DMS153 treated with DMSO at 0.1 percent for 48 hours (cell line): Measurements from ENCODE around the gene SKAP2.
A peak's percentile ranks its signal among the peaks of the same experiment; 100 is the strongest.

Experiments
- DNase-seq: peaks from one replicate; lab custom pipeline; 2025; ENCODE audit not compliant: unreplicated experiment; lab: John Stamatoyannopoulos, UW

Gene SKAP2

DNA sequence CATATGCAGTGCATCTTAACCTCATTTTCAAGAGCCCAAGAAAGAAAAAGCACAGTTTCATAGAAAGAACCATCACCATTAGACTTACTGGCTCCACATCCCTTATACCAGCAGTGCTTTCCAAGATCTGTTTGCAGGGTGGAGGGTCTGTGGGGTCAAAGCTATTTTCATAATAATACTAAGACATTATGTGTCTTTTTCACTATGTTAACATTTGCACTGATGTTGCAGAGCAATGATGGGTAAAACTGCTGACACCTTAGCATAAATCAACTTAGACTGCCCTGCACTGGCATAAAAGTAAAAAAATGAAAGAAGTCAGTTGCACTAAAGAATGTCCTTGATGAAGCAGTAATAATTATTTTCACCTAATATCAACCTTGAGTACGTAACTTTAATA, 166.2 kb downstream of the SKAP2 start:
- DNase-seq = no peak

DNA sequence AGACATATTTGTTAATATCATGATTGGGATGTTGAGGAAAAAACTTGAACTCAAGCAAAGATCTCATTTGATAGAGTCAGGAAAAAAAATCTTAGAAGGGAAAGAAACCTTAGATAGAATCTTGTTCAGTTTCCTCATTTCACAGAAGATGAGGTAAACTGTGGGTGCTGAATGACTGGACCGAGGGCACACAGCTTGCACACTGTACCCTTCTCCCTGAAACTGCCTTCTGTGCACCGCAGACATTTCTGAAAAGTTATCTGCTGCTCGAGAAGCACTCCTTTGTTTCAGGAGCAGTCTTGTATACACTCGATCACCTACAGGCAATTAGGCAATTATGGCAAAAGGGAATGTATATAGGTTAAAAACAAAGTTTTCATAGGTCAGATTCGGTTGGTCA, 167.4 kb downstream of the SKAP2 start:
- no peak for DNase-seq

- DNase-seq = no peak
Observed at GRCh38 chr7:26696161-26696560, 168.2 kb downstream of the SKAP2 start.

- no peak for DNase-seq
Observed at GRCh38 chr7:26694713-26695112, 169.7 kb downstream of the SKAP2 start.

DNA sequence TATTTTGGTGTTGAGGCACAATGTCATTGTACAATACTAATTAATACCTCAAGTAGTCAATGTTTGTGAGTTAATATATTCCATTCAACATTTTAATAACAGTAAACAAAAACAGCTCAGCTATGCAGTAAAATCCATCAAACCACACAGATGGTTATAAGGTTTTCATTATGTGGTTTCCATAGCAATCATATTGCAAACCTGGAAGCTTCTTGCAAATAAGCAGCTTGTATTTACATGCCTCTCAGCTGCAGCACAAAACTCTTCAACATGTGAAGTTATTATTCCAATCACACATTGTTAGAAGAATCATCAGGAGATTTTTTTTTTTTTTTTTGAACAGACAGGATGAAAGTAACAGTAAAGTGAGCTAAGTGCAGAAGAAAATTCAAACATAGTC, 170.2 kb downstream of the SKAP2 start:
- no peak for DNase-seq

DNA sequence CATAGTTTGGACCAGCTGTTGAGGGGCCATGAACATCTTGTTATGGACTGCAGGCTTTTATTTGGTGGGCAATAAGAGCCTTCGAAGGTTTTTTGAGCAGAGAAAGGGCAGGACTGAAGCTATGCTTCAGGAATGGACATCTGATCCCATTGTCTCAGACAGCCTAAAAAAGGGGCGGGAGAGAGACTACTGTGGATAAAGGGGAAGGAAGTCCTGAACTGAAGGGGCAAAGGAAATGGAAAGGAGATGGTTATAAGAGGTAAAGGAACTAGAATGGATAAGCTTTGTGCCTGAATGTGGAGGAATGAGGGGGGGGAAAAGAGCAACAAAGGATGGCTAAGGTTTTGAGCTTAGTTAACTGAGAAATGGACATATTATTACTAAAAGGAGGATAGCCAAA, 172.5 kb downstream of the SKAP2 start:
- DNase-seq = no peak

DNA sequence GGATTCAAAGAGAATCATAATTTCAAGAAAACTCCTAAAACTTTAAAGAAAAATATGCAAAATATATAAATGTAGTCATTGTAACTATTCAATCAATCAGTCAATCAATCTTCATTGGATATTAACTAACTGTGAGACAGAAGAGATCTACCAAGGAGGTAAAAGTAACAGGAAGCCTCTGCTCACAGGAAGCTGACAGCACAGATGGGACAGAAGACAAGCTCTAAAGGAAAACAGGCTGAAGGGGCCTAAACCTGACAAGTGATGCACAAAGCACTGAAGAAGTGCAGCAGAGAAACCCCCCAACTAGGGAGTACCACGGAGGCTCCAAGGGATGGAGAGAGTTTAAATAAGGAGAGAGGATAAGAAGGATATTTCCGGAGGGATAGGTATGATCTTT, 173.0 kb downstream of the SKAP2 start:
- no peak for DNase-seq

GRCh38 chr7:26690135-26690805, 174.1 kb downstream of the SKAP2 start:
- DNase-seq = no peak

DNA sequence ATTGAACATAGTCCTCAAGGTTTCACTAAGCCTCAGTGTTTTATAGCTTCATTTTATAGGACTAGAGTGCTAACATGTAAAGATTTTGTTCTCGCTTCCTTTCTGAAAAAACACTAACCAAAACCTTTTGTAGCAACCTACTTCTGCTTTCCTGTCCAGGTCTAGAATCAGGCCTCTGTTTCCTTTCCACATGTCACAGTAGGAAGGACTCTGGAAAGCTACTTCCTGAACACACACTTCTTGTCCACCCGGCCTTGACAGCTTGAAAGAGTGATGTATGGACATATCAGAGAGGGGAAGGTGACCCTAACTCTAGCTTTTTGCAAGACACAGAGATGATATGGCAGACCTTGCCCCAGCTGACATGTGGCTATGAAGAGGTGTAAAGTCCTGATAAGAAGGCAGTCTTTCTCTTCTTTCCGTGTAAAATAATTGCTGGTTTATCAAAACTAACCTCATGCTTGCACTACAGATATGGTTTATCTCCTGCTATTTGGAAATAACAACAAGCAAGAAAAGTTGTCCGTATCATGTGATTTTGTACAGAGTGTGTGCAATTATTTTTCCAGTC, 175.4 kb downstream of the SKAP2 start:
- no peak for DNase-seq

DNA sequence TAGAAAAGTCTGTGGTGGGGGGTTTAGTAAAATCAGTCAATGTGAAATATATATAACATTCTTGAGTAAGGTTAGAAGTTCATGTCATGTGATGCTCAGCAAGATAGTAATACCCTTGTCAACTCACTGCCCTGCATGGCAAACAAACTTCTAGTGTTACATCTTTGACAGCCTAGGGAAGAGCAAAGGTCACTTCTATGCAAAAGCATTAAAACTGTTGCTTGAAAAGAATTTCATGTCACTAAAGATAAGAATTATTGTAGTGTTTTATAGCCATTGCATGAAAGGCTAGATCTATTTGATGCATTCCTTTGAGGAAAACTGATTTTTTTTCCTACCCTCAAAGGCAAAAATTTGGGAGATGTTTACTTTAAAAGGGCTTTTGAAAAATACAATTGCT, 176.0 kb downstream of the SKAP2 start:
- DNase-seq = no peak

GRCh38 chr7:26687032-26687431, 177.4 kb downstream of the SKAP2 start:
- DNase-seq = no peak

DNA sequence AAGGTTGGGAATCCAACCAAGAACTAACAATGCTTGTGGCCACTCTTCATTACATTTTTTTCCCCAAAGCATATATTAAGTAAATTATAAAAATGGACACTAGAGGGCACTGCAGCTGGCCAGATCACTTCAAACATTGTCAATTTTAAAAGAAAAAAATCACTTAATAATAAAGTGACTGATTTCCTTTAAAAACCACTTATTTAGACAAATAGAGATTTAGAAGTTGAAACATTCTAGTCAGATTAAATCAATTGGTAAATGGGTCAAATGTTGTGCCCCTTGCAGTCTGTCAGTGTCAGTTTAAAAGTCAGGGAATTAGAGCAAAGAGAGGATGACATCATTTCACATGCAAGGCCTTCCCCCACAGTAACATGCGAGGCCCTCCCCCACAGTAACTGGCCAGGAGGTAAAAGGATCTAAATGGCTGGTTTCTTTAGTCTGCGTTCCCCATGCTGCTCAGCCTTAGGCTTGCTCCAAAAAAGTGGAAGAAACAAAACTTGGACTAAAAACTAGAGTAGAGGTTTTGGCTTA, 177.9 kb downstream of the SKAP2 start:
- DNase-seq = peak; percentile 55

GRCh38 chr7:26685606-26686005, 178.8 kb downstream of the SKAP2 start:
- no peak for DNase-seq

DNA sequence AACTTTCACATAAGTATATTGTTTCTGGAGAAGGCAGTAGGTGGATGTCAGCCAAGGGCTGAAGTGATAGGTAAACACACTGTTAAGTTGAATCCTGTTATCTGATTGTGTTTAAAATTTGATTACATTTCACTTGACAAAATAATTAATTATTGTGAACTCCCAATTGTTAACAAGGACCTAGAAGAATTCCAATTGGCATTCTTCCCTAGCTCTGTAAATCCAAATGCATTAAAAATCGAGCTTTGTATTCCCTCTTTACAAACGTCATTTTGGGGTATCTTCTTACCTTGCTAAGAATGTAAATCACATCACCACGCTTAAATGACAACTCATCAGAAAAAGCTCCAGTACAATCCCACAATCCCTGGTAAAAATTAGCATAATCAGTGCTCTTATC, 179.9 kb downstream of the SKAP2 start:
- peak; percentile 76 for DNase-seq

DNA sequence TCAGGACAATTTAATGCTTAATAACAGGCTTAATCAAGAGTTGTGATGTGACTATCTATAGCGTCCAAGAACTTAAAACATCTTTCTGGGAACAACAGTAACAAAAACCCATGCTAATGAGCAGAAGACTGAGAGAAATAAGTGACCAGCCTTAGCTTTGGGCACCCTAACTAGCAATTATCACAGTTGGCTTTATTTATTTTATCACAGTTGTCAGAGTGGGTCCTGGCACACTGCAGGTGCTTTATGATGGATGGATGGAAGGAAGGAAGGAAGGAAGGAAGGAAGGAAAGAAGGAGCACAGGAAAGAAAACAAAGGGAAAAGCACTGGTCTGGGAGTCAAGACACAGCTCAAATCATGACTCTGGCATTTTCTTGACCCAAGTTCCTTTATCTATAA, 181.1 kb downstream of the SKAP2 start:
- no peak for DNase-seq

DNA sequence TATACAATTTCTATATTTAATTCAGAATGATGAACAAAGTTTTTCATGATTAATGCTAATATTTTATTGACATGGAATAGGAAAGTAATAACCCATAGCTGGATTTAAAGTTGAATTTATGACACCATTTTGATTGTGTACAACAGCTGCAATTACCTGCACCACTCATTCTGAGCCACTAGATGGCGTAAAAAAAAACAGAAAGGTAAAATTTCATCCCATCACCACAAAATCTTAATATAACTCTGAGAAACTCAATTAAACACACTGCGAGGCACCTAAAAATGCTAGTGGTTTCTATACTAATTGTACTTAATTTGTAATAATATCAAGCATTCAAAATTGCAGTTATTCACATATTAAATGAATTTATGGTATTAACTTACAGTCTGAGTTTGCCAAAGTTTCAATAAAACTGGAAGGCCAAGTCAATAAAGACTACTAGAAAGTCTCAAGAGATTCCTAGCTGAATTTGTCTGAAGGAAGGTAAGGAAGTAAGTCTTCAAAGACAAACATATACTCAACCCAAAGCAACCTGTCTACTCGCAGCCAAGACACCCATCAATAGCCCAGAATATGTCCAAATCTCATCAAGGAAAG, 182.5 kb downstream of the SKAP2 start:
- peak; percentile 62 for DNase-seq

DNA sequence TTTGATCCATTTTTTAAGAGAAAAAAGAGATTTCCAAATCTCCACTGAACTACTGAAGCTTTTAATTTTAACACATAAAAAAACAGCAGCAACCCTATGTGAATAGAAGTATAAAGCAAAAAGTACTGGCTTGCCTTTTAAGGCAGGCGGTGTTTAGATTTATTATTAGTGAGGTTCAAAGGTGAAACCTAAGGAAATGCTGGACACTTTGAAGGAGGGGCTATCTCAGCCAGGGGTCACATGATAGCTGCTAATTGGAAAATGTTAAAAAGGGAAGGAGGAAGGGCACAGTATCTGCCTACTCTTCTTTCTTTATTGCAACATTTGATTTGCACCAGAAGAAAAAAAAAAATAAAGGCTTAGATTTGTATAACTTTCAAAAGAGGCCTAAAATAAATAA, 183.8 kb downstream of the SKAP2 start:
- no peak for DNase-seq

DNA sequence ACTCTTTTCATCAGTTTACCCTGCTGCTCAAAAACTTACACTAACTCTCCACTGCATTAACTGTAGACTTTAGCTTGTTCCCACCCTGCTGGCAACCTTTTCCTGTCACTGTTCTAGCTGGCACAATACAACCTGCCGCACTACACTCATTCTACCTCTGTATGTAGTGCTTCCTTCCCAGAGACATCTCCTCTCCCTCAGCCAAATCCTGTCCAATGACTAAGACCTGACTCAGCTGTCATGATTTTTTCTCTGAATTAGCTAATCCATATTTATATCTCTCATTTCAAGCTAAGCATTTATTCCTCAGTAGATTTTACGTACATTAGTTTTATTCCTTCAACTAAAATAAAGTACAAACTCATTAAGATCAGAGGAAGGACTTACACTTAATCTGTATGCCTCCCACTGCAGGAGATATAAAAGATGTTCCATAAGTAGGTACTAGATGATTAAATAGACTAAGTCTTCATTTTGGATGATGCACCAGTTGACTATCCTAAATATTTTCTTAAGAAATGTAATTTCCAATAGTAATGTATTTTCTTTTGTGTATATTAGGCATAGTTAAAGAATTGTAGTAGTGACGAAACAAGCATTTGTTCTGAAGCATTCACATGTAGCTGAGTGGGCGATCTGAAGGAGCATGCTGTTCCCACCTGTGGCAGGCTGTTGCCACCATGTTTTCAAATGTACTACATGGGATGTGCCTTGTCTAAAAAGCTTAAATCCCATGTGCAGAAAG, 189.1 kb downstream of the SKAP2 start:
- DNase-seq = no peak

GRCh38 chr7:26673858-26674257, 190.5 kb downstream of the SKAP2 start:
- DNase-seq = no peak

GRCh38 chr7:26673271-26673670, 191.1 kb downstream of the SKAP2 start:
- DNase-seq = no peak

- no peak for DNase-seq
Observed at GRCh38 chr7:26670841-26671240, 193.5 kb downstream of the SKAP2 start.

DNA sequence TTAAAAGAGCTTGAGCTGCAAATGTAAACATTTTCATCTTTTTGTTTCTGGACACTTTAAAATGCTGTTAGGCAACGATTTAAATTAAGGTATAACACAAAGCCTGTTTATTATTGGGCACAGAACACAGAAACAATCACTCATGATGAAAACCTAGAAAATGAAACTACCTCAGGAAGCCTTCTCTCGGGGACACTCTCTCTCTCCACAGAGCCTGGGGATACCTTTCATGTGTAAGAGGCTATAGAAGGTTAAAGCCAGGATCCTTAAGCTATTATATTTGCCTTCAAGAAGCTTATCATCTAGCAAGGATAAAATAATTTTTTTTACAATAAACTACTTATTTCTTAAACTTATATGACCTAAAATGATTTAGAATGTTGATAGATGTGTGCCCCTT, 194.1 kb downstream of the SKAP2 start:
- no peak for DNase-seq
